Measurements from ENCODE around the gene LEF1.

- TF ChIP-seq CTCF (IDR thresholded peaks at IDR 0.05) (no peak), ZFX (IDR thresholded peaks at IDR 0.05; ENCODE audit: borderline replicate concordance) (no peak)
Observed at GRCh38 chr4:108126806-108127205, 41.9 kb downstream of the LEF1 start.

Measured in 22Rv1 (cell line).